Ovary (tissue), 3 donors: Measurements from ENCODE around the gene SAAL1.

Experiments
- CTCF ChIP-seq, 3 donors: fragments of 450-650 bp in 2 of 3; fragments of 200-600 bp in 1 of 3; IDR thresholded peaks; one replicate each; pipeline versions ENCODE4 v1.5.1 to v1.8.0; 2016 to 2022; ENCODE audit warnings: antibody characterized with exemption in 3 of 3, mild to moderate bottlenecking in 1 of 3
- POLR2A ChIP-seq: fragments of 450-650 bp; IDR thresholded peaks from one replicate; pipeline ENCODE4 v1.6.1; 2017; ENCODE audit warnings: antibody characterized with exemption, mild to moderate bottlenecking, moderate library complexity
- donor health status: DM: no; HTN: no; CAD: no.

- no peak for TF ChIP-seq CTCF (IDR thresholded peaks at IDR 0.05)
- TF ChIP-seq POLR2A = no peak
These were observed 31.4 kb upstream of the SAAL1 start for GRCh38 chr11:18137186-18137800.
